ENCODE measurements around the gene HNRNPUL1. TPM values are rescaled to one million over a fixed set of nuclear protein-coding genes. Genes with fewer than 3 reads are reported as not detected.
A peak's percentile ranks its signal among the peaks of the same experiment; 100 is the strongest.

The HNRNPUL1 gene
- total RNA-seq, 4 donors from 2014 or later: 98.1 to 127 (median 113) TPM

DNA sequence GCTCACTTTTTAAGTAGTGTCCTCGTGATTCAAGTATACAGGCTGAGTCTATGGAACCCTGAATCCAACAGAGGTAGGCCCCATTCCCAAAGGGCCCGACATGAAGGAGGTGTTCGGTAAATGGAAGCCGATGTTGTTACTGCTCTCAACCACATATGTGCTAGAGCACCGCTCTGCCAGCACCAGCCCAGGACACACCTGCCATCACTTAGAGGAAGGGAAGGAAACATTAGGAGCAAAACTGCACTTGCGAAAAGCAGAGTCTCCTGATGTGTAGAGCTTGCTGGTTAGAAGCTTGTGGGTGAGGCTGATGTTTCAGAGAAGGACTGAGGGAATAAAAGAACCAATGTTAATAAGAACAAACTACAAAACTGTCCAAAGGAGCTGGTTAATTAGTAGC lies 36.4 kb downstream of the HNRNPUL1 start:
- Histone ChIP-seq H3K27ac (peak overlapping the region; percentile 41 to 84 (median 70)), H3K4me1 (peaks cover 31 to 73% (median 57%) of the 10 kb centered on the region in 3 donors), H3K27me3 (no peaks in the 10 kb centered on the region), H3K4me3 (no peak overlapping the region), H3K36me3 (peaks cover 24 to 100% (median 39%) of the 10 kb centered on the region in 3 donors), H3K9me3 (no peaks in the 10 kb centered on the region)
- intact Hi-C loops (cut with DNase I): no loop called here
- no peak for DNase-seq
- 78 to 90% methylated on average over 6 of the region's 6 CpGs for WGBS, 2 donors
- TF ChIP-seq, protein P1, sequence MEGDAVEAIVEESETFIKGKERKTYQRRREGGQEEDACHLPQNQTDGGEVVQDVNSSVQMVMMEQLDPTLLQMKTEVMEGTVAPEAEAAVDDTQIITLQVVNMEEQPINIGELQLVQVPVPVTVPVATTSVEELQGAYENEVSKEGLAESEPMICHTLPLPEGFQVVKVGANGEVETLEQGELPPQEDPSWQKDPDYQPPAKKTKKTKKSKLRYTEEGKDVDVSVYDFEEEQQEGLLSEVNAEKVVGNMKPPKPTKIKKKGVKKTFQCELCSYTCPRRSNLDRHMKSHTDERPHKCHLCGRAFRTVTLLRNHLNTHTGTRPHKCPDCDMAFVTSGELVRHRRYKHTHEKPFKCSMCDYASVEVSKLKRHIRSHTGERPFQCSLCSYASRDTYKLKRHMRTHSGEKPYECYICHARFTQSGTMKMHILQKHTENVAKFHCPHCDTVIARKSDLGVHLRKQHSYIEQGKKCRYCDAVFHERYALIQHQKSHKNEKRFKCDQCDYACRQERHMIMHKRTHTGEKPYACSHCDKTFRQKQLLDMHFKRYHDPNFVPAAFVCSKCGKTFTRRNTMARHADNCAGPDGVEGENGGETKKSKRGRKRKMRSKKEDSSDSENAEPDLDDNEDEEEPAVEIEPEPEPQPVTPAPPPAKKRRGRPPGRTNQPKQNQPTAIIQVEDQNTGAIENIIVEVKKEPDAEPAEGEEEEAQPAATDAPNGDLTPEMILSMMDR (IDR thresholded peaks at IDR 0.05): no peak
- no peak for TF ChIP-seq POLR2A (IDR thresholded peaks at IDR 0.05)

DNA sequence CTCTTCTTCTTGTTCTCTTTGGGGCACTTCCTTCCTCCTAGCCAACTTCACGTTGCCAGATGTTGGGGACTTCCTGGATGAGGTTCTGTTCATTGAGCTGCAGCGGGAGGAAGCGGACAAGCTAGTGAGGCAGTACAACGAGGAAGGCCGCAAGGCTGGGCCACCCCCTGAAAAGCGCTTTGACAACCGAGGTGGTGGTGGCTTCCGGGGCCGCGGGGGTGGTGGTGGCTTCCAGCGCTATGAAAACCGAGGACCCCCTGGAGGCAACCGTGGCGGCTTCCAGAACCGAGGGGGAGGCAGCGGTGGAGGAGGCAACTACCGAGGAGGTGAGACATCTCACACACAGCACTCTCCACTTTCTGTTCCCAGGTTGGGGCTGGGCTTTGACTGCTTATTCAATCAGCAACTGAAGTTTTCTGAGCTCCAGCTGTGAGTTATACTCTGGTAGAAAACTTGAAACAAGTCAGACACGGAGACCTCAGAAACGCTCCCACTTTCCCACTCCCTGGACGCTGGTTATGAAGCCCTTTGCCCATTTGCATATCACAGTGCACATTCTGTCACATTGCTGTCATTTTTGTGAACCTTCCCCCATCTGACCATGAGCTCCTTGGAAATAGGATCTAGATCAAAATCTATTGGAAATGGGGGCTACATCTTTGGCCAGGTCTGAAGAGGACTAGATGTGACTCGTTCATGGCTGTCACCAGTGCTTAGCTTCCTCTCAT lies 38.6 kb downstream of the HNRNPUL1 start:
- Histone ChIP-seq H3K36me3 (peaks cover 32 to 100% (median 42%) of the 10 kb centered on the region in 3 donors), H3K4me1 (peaks cover 19 to 72% (median 44%) of the 10 kb centered on the region in 3 donors), H3K4me3 (no peak overlapping the region), H3K27ac (peak overlapping the region; percentile 18 to 51 (median 34)), H3K27me3 (no peaks in the 10 kb centered on the region), H3K9me3 (no peaks in the 10 kb centered on the region)
- TF ChIP-seq, protein P1 (IDR thresholded peaks at IDR 0.05): no peak
- TF ChIP-seq POLR2A (IDR thresholded peaks at IDR 0.05): peak in 1 of 4 donors; percentile 35
- WGBS, 2 donors: 62 to 75% methylated on average over 5 to 21 of the region's 21 CpGs
- intact Hi-C loops (cut with DNase I): no loop called here
- no peak for DNase-seq

DNA sequence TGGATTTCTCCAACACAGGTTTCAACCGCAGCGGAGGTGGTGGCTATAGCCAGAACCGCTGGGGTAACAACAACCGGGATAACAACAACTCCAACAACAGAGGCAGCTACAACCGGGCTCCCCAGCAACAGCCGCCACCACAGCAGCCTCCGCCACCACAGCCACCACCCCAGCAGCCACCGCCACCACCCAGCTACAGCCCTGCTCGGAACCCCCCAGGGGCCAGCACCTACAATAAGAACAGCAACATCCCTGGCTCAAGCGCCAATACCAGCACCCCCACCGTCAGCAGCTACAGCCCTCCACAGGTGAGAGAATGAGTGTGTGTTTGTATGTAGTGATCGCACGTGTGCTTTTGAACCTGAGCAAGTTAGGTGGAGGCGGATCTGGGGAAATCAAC lies 39.8 kb downstream of the HNRNPUL1 start:
- Histone ChIP-seq H3K36me3 (peaks cover 32 to 92% (median 42%) of the 10 kb centered on the region in 3 donors), H3K27me3 (no peaks in the 10 kb centered on the region), H3K27ac (peak overlapping the region in 2 of 4 donors; percentile 28 to 35), H3K9me3 (no peaks in the 10 kb centered on the region), H3K4me1 (peaks cover 29 to 72% (median 44%) of the 10 kb centered on the region in 3 donors), H3K4me3 (no peak overlapping the region)
- WGBS, 2 donors: 91 to 93% methylated on average over 6 of the region's 14 CpGs
- TF ChIP-seq, protein P1 (IDR thresholded peaks at IDR 0.05): no peak
- no peak for TF ChIP-seq POLR2A (IDR thresholded peaks at IDR 0.05)
- intact Hi-C loops (cut with DNase I): no loop called here
- DNase-seq: no peak

DNA sequence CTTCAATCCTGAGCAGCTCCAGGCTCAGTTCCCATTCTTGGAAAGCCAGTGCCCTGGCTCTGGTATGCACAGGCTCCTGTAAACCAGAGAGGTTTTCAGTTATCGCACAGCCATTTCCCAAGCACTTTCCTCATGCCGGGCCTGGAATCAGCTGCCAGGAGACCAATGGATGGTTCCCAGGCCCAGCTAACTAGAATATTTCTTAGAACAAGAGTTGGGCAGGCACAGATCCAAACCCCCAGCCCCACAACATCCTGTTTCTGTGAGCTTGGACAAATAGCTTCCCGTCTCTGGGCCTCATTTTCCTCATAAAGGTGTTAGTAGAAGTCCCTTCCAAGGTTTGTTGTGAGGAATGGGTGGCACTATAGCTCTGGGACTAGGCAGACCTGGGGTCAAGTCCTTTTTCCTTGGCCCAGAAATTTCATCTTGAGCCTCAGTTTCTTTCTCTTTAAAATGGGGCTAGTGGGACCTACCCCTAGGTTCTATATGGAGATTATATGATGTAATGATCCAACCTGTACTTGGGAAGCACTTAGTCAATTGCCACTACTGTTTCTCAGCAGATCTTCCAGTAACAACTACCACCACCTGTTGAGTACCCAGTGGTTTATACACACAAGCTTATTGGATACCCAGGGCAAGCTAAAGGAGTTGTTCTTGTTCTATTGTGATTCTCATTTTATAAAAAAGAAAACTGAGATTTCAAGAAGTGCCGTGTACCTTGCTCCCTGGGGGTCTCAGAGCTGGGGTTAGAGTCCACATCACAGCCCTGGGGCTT lies 40.7 kb downstream of the HNRNPUL1 start:
- 74 to 80% methylated on average over 1 to 3 of the region's 4 CpGs for WGBS, 2 donors
- Histone ChIP-seq H3K27me3 (no peaks in the 10 kb centered on the region), H3K36me3 (peaks cover 32 to 83% (median 33%) of the 10 kb centered on the region in 3 donors), H3K4me1 (peaks cover 22 to 70% (median 40%) of the 10 kb centered on the region in 3 donors), H3K9me3 (no peaks in the 10 kb centered on the region), H3K4me3 (no peak overlapping the region), H3K27ac (peak overlapping the region in 2 of 4 donors; percentile 35 to 99)
- intact Hi-C loops (cut with DNase I): loop anchor here (5.0 kb wide), 1 partner anchor 38 kb away; no protein-coding TSS in a partner anchor
- no peak for TF ChIP-seq POLR2A (IDR thresholded peaks at IDR 0.05)
- TF ChIP-seq, protein P1 (IDR thresholded peaks at IDR 0.05): no peak
- no peak for DNase-seq
